Hematopoietic multipotent progenitor cell treated with erythropoietin and hydrocortisone succinate and interleukin-3 and kit ligand, for 15 days (in vitro differentiated cells): ENCODE measurements around the gene POPDC2.
"Not testable (repeated sequence)": the region's sequence is repeated elsewhere in the genome, so short reads cannot be mapped to it uniquely, and the experiment has no call there.

ENCODE experiments used
- DNase-seq: peaks from one replicate; pipeline ENCODE4 v3.0.0-alpha.2; 2015; ENCODE audit warnings: low spot score

The POPDC2 gene

DNA sequence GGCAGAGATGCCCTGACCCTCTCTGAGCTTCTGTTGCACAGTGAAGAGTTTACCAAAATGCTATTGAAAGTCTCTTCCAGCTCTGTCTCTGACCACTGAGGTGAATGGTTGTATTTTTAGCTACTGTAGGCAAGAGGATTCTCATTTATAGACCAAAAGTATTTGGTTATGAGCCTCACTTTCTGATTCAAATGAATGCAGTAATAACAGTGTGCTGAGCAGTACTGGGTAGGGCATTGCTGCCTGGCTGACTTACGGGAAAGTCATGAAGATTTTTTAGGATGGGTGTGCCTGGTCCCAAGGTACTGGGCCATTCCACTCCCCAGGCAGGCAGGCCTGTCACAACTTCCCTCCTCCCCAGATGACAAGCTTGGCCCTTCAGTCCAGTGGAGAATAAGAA is 47.2 kb downstream of the POPDC2 start:
- no peak for DNase-seq

DNA sequence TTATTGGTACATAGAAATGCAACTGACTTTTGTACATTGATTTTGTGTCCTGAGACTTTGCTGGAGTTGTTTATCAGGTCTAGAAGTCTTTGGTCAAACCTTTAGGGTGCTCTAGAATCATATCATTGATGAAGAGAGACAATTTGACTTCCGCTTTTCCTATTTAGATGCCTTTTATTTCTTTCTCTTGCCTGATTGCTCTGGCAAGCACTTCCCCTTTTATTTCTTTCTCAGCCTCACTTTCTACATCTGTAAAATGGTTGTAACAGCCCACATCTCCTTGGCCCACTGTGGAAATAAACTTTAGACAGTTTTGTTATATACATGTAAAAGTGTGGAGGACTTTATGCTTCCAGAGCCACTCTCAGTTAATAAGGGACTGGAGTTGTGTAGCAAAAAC is 48.7 kb downstream of the POPDC2 start:
- no peak for DNase-seq

DNA sequence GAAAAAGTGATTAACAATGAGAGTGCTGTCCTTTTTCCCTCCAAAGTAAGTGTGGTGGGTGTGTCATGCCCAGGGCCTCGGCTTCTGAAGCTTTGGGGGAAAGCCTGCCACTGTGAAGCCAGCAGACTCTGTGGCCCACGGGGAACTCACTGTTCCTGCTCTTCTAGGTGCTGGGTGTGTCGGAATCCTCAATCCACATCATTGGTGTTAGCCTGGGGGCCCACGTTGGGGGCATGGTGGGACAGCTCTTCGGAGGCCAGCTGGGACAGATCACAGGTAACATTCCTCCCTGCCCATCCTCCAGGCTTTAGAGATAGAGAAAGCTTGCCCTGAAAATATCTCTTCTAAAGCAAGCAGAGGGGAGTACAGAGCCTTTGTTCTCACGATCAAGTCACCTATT is 51.1 kb downstream of the POPDC2 start:
- no peak for DNase-seq

DNA sequence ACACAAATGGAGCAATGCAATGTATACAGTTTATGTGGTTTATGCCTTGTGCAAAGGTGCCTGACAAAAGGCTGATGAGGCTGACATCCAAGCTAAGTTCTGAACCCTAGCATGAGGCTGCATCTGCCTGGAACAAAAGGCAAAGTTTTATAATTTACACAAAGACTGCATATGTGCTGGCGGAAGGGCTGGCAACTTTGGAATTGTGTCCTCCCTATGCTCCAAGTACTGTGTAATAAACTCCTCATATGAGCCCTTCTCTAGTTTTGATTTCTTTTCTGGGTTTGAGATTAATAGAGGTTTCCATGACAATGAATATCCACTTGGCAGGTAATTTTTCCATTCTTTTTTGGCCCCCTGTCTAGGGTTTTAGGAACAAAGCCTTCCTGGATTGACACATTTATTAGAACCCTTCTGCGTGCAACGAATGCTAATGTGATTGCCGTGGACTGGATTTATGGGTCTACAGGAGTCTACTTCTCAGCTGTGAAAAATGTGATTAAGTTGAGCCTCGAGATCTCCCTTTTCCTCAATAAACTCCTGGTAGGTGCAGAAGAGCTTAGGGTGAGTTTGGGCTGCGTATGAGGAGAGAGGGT is 51.9 kb downstream of the POPDC2 start:
- no peak for DNase-seq

DNA sequence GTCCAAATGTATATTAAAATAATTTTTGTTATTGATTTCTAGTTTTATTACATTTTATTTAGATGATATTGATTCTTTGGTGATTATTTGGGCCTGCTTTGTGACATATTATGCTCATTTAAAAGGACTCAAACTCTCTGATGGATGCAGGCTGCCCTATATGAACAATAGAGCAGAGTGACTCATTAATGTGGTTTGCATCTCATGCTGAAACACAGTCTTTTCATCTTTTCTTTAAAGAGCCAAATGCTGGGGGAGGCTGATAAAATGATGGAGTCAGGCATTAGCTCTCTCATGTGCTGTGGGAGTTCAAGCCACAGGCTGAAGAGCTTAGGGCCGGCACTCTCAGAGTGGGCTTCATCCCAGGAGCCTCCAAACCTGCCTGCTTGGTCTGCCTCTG is 55.5 kb downstream of the POPDC2 start:
- DNase-seq: no peak

DNA sequence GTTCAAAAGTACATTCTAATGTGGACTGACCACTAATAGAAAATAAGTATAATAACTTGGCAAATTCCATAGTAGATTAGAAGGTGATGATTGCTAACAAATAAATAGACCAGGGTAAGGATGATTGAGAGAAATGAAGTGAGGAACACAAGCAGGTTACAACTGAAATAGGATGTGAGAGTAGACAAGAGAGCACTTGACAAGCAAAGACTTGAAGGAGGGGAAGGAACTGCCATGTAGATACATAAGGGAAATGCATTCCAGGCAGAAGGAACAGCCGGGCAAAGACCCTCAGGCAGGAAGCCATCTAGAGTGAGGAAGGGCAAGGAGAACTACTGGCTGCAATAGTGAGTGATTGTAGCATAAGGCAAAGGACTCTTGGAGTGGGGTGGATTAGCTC is 57.7 kb downstream of the POPDC2 start:
- no peak for DNase-seq

DNA sequence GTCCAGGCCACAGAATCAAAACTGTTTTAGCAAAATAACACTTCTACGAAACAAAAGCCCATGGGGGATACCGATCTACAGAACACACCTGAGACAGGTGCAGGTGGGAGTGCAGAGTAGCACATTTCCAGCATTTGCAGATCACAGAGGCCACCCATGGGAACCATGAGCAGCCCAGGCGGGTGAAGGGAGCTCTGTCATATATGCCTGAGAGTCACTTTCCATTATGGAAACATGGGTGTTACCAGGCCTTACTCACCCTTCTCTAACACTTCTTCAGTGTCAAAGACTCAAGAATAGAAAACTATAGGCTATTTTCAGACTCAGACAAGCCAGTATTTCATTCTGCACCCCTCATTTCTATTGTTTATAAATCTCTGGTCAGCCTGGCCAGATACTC is 59.2 kb downstream of the POPDC2 start:
- no peak for DNase-seq

DNA sequence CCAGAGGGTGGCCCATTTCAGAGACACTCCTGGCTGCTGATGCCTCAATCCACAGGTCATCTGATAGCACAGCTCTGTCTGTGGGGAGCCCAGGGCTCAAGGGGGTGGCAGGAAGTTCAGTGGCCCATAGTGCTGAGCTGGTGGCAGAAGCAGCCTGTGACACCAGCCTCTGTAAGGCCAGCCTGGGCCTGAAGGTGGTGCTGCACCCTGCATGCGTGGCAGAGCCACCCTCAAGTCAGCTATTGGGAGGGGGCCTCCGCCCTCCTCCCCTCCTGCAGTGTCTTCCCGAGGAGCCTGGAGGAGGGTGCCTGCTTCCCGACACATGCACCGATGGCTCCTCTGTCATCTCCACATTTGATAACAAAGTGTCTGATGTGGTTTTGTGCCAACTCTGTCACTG is 59.7 kb downstream of the POPDC2 start:
- DNase-seq: no peak

DNA sequence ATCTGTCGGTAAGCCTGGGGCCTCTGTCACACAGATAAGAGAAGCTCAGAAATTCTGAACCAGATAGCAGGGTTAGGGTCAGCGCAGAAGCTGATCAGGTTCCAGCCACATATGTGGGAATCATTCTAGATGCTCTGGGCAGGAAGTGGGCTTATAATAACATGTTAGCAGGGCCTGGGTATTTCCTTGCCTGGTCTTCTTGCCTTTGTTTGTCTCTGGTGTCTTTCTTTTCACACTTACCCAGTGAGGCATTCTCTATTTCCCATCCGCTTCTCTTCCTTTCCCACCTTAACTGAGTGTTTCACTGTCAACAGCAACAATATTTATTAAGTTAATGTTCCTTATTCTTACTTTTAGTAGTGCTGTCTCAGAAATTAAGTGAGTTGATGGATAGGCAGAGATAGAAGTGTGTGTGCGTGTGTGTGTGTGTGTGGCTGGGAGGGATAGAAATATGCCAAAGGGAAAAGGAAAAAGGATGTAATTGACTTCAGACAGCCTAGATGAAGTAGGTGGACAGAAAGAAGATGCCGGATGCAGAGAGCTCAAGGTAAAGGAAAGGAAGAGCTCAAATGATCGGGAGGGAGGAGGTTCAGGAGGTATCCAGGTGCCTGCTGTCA is 60.7 kb downstream of the POPDC2 start:
- DNase-seq: no peak

DNA sequence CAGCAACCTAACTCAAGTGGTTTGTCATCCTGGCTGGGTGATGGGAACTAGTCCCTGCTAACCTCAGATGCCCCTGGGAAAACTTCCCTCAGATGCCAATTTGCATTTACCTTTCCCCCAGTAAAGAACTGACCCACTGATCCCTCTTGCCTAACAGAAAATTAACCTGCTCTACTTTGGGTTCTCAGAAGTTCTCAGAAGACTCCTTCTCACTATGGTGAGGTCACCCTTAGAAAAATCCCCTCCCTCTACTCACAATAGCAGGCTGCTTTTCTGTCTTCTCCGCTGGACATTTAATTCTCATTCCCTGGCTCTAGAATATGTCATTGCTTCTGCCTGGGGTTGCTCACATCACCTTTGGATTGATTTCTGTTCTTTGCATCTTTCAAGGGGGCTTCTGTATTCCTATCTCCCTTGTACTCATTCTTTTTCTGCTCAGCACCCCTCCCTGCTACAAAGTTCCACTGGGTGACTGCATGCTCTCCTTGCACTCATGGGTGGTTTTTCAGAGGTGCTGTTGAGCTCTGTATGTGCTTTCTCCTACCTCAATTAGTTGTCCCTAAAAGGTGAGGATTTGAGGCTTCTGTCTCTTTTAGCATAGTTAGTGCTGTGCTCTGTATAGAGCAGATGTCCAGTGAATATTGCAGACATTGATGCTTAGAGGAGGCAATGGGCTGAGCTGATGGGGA is 61.8 kb downstream of the POPDC2 start:
- DNase-seq: no peak

DNA sequence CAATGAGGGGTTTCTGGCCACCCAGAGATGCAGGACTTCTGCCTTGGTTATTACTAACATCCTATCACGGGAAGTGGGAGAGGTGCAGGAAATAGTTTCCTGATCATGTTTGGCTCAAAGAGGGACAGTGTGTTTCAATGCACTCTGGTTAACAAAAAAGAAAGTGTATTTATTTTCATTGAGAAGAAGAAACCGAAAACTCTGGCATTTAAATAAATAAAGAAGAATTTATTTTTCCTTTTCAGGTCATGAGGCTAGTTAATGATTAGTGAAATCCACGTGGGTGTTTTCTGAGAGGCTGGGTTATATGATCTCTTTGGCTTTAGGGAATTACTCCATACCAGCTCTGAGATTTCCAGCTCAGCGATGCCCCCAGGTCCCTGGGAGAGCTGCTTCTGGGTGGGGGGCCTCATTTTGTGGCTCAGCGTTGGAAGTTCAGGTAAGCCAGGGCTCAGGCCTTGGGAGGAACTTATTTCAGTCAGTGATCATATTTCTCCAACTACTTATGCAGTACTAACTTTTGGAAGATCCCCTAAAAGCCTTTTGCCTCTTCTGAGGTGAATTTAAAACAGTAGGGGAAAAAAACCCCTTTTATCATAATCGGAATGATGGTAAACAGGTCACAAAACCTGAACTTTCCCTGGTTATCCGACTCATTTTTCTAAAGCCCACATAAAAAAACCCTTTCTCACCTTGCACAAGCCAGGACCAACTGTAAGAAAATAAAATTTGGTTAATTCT is 62.7 kb downstream of the POPDC2 start, which contains the start of gene PLA1A:
PLA1A (plus strand) TSS at position 338 of the 741 bp plus-strand sequence; CDS start at position 367, 29 bp downstream.
- DNase-seq: no peak

DNA sequence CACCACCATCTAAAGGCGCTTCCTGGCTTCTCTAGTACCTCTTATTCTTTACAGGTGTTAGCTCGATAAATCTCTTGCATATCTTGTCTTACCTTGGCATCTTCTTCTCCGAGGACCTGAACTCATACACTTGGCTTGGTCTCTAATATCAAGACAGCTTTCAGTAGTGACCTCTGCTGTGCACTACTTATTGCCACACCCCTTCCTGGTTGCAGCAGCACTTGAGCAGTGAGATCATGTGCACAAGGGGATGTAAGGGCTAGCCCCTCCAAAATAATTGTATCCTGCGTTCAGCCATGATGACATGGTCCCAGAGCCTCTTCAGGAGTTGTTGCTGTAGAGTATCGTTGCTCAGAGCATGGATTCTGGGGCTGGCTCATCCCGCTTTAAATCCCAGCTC is 64.0 kb downstream of the POPDC2 start:
- no peak for DNase-seq

DNA sequence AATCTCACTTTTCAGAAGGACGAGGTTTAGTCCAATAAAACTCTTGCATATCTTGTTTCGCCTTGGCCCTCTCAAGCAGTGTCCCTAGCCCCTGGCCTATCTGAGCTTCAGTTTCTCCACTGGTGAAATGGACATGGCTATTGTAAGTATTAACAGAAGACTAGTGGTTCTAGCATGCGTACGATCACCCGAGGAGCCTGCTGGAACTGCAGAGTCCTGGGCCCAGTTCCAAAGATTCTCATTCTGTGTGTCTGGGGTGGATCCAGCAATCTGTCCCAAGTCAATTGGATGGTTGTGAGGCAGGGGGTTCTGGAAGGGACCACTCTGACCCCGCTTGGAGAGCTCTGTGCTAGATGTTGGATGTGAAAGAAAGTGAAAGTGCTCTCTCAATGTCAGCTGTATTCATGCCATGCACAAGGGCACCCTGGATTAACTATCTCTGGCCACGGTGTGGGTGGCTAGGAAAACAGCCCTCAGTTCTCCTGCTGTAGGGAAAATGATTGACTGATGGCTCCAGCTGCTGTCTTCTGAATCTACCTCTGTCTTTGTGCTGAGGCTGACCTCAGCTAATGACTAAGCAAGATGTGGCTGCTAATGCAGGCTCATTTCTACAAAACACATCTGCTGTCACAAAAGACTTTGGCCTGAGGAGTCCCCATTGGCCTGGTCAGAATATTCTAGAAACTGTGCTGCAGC is 64.6 kb downstream of the POPDC2 start:
- no peak for DNase-seq

DNA sequence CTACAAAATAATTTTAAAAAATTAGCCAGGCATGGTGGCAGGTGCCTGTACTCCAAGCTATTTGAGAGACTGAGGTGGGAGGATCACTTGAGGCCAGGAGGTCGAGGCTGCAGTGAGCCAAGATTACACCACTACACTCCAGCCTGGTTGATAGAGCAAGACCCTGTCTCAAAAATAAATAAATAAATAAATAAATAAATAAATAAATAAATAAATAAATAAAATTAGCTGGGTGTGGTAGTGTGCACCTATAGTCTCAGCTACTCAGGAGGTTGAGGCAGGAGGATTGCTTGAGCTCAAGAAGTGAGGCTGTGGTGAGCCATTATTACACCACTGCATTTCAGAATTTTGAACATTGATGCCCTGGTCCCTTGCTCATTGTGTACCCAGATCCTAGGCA is 65.5 kb downstream of the POPDC2 start:
- not testable (repeated sequence) for DNase-seq

DNA sequence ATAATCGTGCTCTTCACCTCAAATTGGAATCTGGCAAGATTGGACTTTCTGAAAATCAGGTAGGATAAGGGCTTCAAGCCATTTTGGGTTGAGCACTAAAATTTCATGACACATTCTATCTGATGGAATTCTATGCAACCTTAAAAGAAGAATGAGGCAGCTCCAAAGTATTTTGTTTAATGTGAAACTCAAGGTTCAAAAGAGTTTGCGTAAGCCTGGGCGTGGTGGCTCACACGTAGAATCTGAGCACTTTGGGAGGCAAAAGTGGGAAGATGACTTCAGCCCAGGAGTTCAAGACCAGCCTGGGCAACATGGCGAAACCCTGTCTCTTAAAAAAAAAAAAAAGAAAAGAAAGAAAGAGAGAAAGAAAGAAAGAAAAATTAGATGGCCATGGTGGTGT is 66.3 kb downstream of the POPDC2 start:
- DNase-seq: no peak

DNA sequence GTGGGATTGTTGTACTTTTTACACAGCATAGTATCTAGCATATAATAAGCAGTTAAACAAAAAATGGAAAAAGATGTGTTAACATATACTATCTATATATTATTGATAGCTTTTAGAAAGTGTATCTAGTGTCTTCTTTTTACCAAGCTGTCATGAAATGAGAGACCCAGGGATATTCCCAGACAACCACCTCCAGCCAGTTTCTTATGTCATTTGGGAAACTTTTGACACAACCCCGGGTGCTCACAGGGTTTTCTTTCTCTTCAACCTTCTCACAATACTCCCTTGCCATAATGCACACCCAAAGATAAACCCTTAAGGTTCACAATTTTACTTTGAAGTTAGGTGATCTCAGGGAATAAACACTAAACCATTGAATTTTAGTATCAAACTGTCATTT is 67.5 kb downstream of the POPDC2 start:
- no peak for DNase-seq
